ENCODE measurements around the gene C2CD4B.

The C2CD4B gene

GRCh38 chr15:62165104-62165792 is at the start of gene C2CD4B:
TSS of gene C2CD4B (minus strand) at chr15:62165285. CDS start at chr15:62164984, 301 bp downstream.
- DNase-seq, result no peak

- no peak for DNase-seq
Measured at GRCh38 chr15:62212741-62213140, 47.7 kb upstream of the C2CD4B start.

- no peak for DNase-seq
Measured at GRCh38 chr15:62211348-62211747, 46.3 kb upstream of the C2CD4B start.

- no peak for DNase-seq
Measured at GRCh38 chr15:62209821-62210220, 44.7 kb upstream of the C2CD4B start.

GRCh38 chr15:62209322-62209721 is 44.2 kb upstream of the C2CD4B start:
- no peak for DNase-seq

- DNase-seq, result no peak
Measured at GRCh38 chr15:62208884-62209283, 43.8 kb upstream of the C2CD4B start.

GRCh38 chr15:62208367-62208766 is 43.3 kb upstream of the C2CD4B start:
- no peak for DNase-seq

GRCh38 chr15:62190675-62191074 is 25.6 kb upstream of the C2CD4B start:
- DNase-seq, result no peak

- no peak for DNase-seq
Measured at GRCh38 chr15:62190274-62190673, 25.2 kb upstream of the C2CD4B start.

GRCh38 chr15:62188744-62189143 is 23.7 kb upstream of the C2CD4B start:
- DNase-seq, result no peak

- DNase-seq, result no peak
Measured at GRCh38 chr15:62187910-62188309, 22.8 kb upstream of the C2CD4B start.

GRCh38 chr15:62187425-62187824 is 22.3 kb upstream of the C2CD4B start:
- no peak for DNase-seq

- DNase-seq, result no peak
Measured at GRCh38 chr15:62186578-62186977, 21.5 kb upstream of the C2CD4B start.

GRCh38 chr15:62183130-62183529 is 18.0 kb upstream of the C2CD4B start:
- no peak for DNase-seq

GRCh38 chr15:62173215-62173614 is 8.1 kb upstream of the C2CD4B start:
- no peak for DNase-seq

- DNase-seq, result no peak
Measured at GRCh38 chr15:62171882-62172281, 6.8 kb upstream of the C2CD4B start.

GRCh38 chr15:62165793-62166375 is 799 bp upstream of the C2CD4B start:
- no peak for DNase-seq

- DNase-seq, result no peak
Measured at GRCh38 chr15:62164396-62165103, 535 bp downstream of the C2CD4B start.

- DNase-seq, result no peak
Measured at GRCh38 chr15:62164014-62164395, 1.1 kb downstream of the C2CD4B start.

GRCh38 chr15:62163397-62164013 is 1.6 kb downstream of the C2CD4B start:
- DNase-seq, result no peak

GRCh38 chr15:62153228-62153627 is 11.9 kb downstream of the C2CD4B start:
- DNase-seq, result no peak

- DNase-seq, result no peak
Measured at GRCh38 chr15:62150445-62150844, 14.6 kb downstream of the C2CD4B start.

GRCh38 chr15:62149729-62150128 is 15.4 kb downstream of the C2CD4B start:
- DNase-seq, result no peak

GRCh38 chr15:62147551-62147950 is 17.5 kb downstream of the C2CD4B start:
- no peak for DNase-seq
